Tibial artery (tissue), 4 donors: ENCODE results near the gene QPCT.

ENCODE experiments used
- DNase-seq, 2 donors: peaks; one replicate each; pipeline ENCODE4 v3.0.0-alpha.2; 2019
- H3K27ac ChIP-seq, 2 donors: fragments of 200-600 bp; sonication (generic) in 1 of 2; 1 replicate in 1 of 2; 2 replicates in 1 of 2; pipeline ENCODE4 v1.5.1; 2018 to 2019; ENCODE audit warnings: mild to moderate bottlenecking in 1 of 2
- H3K27me3 ChIP-seq, 2 donors: fragments of 200-600 bp; sonication (generic) in 1 of 2; one replicate each; pipeline versions ENCODE4 v1.5.1 to v1.6.0; 2016 to 2019
- H3K36me3 ChIP-seq, 3 donors: fragments of 200-600 bp; sonication (generic) in 2 of 3; one replicate each; pipeline ENCODE4 v1.5.1; 2016 to 2019; ENCODE audit warnings: mild to moderate bottlenecking in 2 of 3
- H3K4me1 ChIP-seq, 4 donors: fragments of 200-600 bp; sonication (generic) in 2 of 4; 1 replicate in 3 of 4; 2 replicates in 1 of 4; pipeline ENCODE4 v1.5.1; 2016 to 2019
- H3K4me3 ChIP-seq, 2 donors: fragments of 200-600 bp; sonication (generic) in 1 of 2; 1 replicate in 1 of 2; 2 replicates in 1 of 2; pipeline ENCODE4 v1.5.1; 2018 to 2019; ENCODE audit warnings: mild to moderate bottlenecking in 2 of 2
- H3K9me3 ChIP-seq, 3 donors: fragments of 200-600 bp; sonication (generic) in 1 of 3; one replicate each; pipeline ENCODE4 v1.5.1; 2016 to 2019
- CTCF ChIP-seq, 2 experiments: fragments of 200-600 bp in 1 of 2; fragments of 450-650 bp in 1 of 2; IDR thresholded peaks; one replicate each; pipeline ENCODE4 v1.5.1; 2017 to 2019; ENCODE audit warnings: antibody characterized with exemption in 2 of 2, mild to moderate bottlenecking in 1 of 2, moderate library complexity in 1 of 2
- intact Hi-C: fragments of 100-400 bp; cut with DNase I; formaldehyde crosslinking; loops from one replicate; pipeline ENCODE4 v1.15.0; 2023; ENCODE audit warnings: low total_unique reads

The QPCT gene

GRCh38 chr2:37355735-37356134 lies 11.3 kb downstream of the QPCT start:
- Histone ChIP-seq H3K4me1 (no peaks in the 10 kb centered on the region), H3K27ac (no peak overlapping the region), H3K9me3 (no peaks in the 10 kb centered on the region), H3K36me3 (no peaks in the 10 kb centered on the region), H3K4me3 (no peak overlapping the region), H3K27me3 (no peaks in the 10 kb centered on the region)
- no peak for DNase-seq
- TF ChIP-seq CTCF (IDR thresholded peaks at IDR 0.05) = no peak
- intact Hi-C loops = no loop called here

- no peak for TF ChIP-seq CTCF (IDR thresholded peaks at IDR 0.05)
- no peak overlapping the region for H3K4me3 ChIP-seq
- no peaks in the 10 kb centered on the region for H3K9me3 ChIP-seq
- DNase-seq = no peak
- H3K27me3 ChIP-seq = no peaks in the 10 kb centered on the region
- H3K36me3 ChIP-seq = no peaks in the 10 kb centered on the region
- intact Hi-C loops = no loop called here
- H3K27ac ChIP-seq = no peak overlapping the region
- no peaks in the 10 kb centered on the region for H3K4me1 ChIP-seq
These were observed 11.9 kb downstream of the QPCT start for GRCh38 chr2:37356299-37356698.

GRCh38 chr2:37357069-37357468 lies 12.6 kb downstream of the QPCT start:
- H3K4me3 ChIP-seq = no peak overlapping the region
- H3K27ac ChIP-seq = no peak overlapping the region
- intact Hi-C loops = no loop called here

GRCh38 chr2:37357530-37357929 lies 13.1 kb downstream of the QPCT start:
- intact Hi-C loops = no loop called here
- Histone ChIP-seq H3K4me1 (no peaks in the 10 kb centered on the region), H3K9me3 (no peaks in the 10 kb centered on the region), H3K4me3 (no peak overlapping the region), H3K27me3 (no peaks in the 10 kb centered on the region), H3K27ac (no peak overlapping the region), H3K36me3 (no peaks in the 10 kb centered on the region)
- no peak for DNase-seq
- TF ChIP-seq CTCF (IDR thresholded peaks at IDR 0.05) = no peak

More at GRCh38 chr2:37357069-37357468, 12.6 kb downstream of the QPCT start:
- Histone ChIP-seq H3K27me3 (no peaks in the 10 kb centered on the region), H3K36me3 (no peaks in the 10 kb centered on the region), H3K4me1 (no peaks in the 10 kb centered on the region), H3K9me3 (no peaks in the 10 kb centered on the region)
- no peak for TF ChIP-seq CTCF (IDR thresholded peaks at IDR 0.05)
- no peak for DNase-seq

GRCh38 chr2:37358466-37358865 lies 14.0 kb downstream of the QPCT start:
- no peak overlapping the region for H3K27ac ChIP-seq
- intact Hi-C loops = no loop called here
- DNase-seq = no peak
- no peaks in the 10 kb centered on the region for H3K9me3 ChIP-seq
- H3K4me1 ChIP-seq = no peaks in the 10 kb centered on the region
- TF ChIP-seq CTCF (IDR thresholded peaks at IDR 0.05) = no peak
- H3K4me3 ChIP-seq = no peak overlapping the region
- H3K36me3 ChIP-seq = no peaks in the 10 kb centered on the region
- H3K27me3 ChIP-seq = no peaks in the 10 kb centered on the region

GRCh38 chr2:37361216-37361815 lies 16.9 kb downstream of the QPCT start:
- Histone ChIP-seq H3K27me3 (no peaks in the 10 kb centered on the region), H3K27ac (no peak overlapping the region), H3K36me3 (no peaks in the 10 kb centered on the region), H3K9me3 (no peaks in the 10 kb centered on the region), H3K4me3 (no peak overlapping the region), H3K4me1 (no peaks in the 10 kb centered on the region)
- intact Hi-C loops = no loop called here
- no peak for TF ChIP-seq CTCF (IDR thresholded peaks at IDR 0.05)
- DNase-seq = no peak
